Measurements from ENCODE around the gene CYFIP1.

CYFIP1 gene

DNA sequence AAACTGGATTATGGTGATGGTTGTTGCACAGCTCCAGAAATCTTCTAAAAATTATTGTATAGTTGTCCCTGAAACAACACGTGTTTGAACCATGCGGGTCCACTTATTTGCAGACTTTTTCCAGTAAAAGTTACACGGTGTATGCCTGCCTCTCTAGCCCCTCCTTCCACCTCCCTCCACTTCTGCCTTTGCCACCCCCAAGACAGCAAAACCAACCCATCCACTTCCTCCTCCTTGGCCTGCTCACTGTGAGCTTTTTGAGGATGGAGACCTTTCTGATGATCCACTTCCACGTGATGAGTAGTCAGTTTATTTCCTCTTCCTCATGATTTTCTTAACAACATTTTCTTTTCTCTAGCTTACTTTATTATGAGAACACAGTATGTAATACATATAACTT lies 5.4 kb downstream of the CYFIP1 start:
- H3K9ac ChIP-seq (ENCODE audit: low read length), result no peak overlapping the region
- H3K27ac ChIP-seq (ENCODE audit: low read length), result no peak overlapping the region
- H4K20me1 ChIP-seq (ENCODE audit: insufficient read depth, low read length), result peaks cover 7% of the 10 kb centered on the region
- peaks cover 5% of the 10 kb centered on the region for H3K79me2 ChIP-seq (ENCODE audit: low read length)
- peaks cover 30% of the 10 kb centered on the region for H3K4me1 ChIP-seq (ENCODE audit: low read length)
- no peaks in the 10 kb centered on the region for H3K36me3 ChIP-seq (replicated peaks; ENCODE audit: low read depth, low read length)
- no peak overlapping the region for H3K4me3 ChIP-seq (ENCODE audit: low read length)
- TF ChIP-seq EZH2phosphoT487 (IDR thresholded peaks at IDR 0.05; ENCODE audit: low read depth) (no peak), CTCF (IDR thresholded peaks at IDR 0.05; ENCODE audit: low read depth, low read length) (no peak)
- H2AFZ ChIP-seq (ENCODE audit: low read depth, low read length), result no peak overlapping the region
- no peaks in the 10 kb centered on the region for H3K9me3 ChIP-seq (ENCODE audit: insufficient read depth, low read length)
- H3K27me3 ChIP-seq (ENCODE audit: low read depth, low read length), result peaks cover 4% of the 10 kb centered on the region; the same call in 1 of the 2 replicates
- H3K4me2 ChIP-seq (ENCODE audit: low read length), result no peak overlapping the region

GRCh38 chr15:22973987-22974386 lies 6.2 kb downstream of the CYFIP1 start:
- no peaks in the 10 kb centered on the region for H3K9me3 ChIP-seq (ENCODE audit: insufficient read depth, low read length)
- peaks cover 6% of the 10 kb centered on the region for H4K20me1 ChIP-seq (ENCODE audit: insufficient read depth, low read length)
- H3K4me2 ChIP-seq (ENCODE audit: low read length), result peak overlapping the region; percentile 37
- H3K4me1 ChIP-seq (ENCODE audit: low read length), result peaks cover 30% of the 10 kb centered on the region
- H3K9ac ChIP-seq (ENCODE audit: low read length), result no peak overlapping the region
- peaks cover 5% of the 10 kb centered on the region for H3K79me2 ChIP-seq (ENCODE audit: low read length)
- no peak overlapping the region for H2AFZ ChIP-seq (ENCODE audit: low read depth, low read length)
- no peak for TF ChIP-seq CTCF (IDR thresholded peaks at IDR 0.05; ENCODE audit: low read depth, low read length)
- TF ChIP-seq EZH2phosphoT487 (IDR thresholded peaks at IDR 0.05; ENCODE audit: low read depth), result no peak
- H3K36me3 ChIP-seq (replicated peaks; ENCODE audit: low read depth, low read length), result no peaks in the 10 kb centered on the region
- peaks cover 4% of the 10 kb centered on the region; the same call in 1 of the 2 replicates for H3K27me3 ChIP-seq (ENCODE audit: low read depth, low read length)
- peak overlapping the region; percentile 49; the same call in 1 of the 2 replicates for H3K27ac ChIP-seq (ENCODE audit: low read length)
- H3K4me3 ChIP-seq (ENCODE audit: low read length), result no peak overlapping the region

DNA sequence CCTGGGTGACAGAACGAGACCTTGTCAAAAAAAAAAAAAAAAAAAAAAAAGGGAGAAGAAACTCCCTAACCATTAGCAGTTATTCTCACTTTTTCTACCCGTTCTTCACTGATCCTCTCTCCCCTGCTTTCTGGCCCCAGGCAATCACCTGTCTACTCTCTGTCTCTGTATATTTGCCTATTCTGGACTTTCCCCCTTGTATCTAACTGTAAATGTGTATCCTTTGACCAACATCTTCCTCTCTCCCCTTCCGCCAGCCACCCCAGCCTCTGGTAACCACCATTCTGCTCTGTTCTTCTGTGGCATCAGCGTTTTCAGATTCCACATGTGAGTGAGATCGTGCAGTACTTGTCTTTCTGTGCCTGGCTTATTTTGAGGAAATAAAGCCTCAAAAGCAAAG lies 6.9 kb downstream of the CYFIP1 start:
- peaks cover 5% of the 10 kb centered on the region; the same call in 1 of the 2 replicates for H3K79me2 ChIP-seq (ENCODE audit: low read length)
- no peaks in the 10 kb centered on the region for H4K20me1 ChIP-seq (ENCODE audit: insufficient read depth, low read length)
- no peaks in the 10 kb centered on the region for H3K9me3 ChIP-seq (ENCODE audit: insufficient read depth, low read length)
- H3K4me2 ChIP-seq (ENCODE audit: low read length), result peak overlapping the region; percentile 37
- peaks cover 24% of the 10 kb centered on the region for H3K4me1 ChIP-seq (ENCODE audit: low read length)
- H3K27ac ChIP-seq (ENCODE audit: low read length), result peak overlapping the region; percentile 49
- no peak overlapping the region for H2AFZ ChIP-seq (ENCODE audit: low read depth, low read length)
- H3K4me3 ChIP-seq (ENCODE audit: low read length), result peak overlapping the region; percentile 2; the same call in 1 of the 2 replicates
- H3K9ac ChIP-seq (ENCODE audit: low read length), result no peak overlapping the region
- no peak for TF ChIP-seq EZH2phosphoT487 (IDR thresholded peaks at IDR 0.05; ENCODE audit: low read depth)
- no peak for TF ChIP-seq CTCF (IDR thresholded peaks at IDR 0.05; ENCODE audit: low read depth, low read length)
- H3K36me3 ChIP-seq (replicated peaks; ENCODE audit: low read depth, low read length), result no peaks in the 10 kb centered on the region
- no peaks in the 10 kb centered on the region for H3K27me3 ChIP-seq (ENCODE audit: low read depth, low read length)

DNA sequence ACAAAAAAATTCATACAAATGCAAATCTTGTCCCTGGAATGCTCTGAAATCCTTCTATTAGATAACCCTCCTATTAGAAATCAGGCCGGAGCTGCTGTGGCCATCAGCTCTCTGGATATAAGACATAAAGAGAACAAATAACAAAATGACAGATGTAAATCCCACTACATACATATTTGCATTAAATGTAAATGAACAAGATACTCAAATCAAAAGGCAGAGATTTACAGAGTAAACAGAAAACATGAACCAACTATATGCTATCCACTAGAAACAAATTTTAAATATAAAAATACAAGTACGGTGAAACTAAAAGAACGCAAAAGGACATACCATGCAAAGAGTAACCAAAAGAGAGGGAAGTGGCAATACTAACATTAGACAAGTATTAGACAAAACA lies 10.7 kb downstream of the CYFIP1 start:
- H3K9me3 ChIP-seq (ENCODE audit: insufficient read depth, low read length), result no peaks in the 10 kb centered on the region
- no peak overlapping the region for H3K27ac ChIP-seq (ENCODE audit: low read length)
- no peak overlapping the region for H2AFZ ChIP-seq (ENCODE audit: low read depth, low read length)
- peaks cover 18% of the 10 kb centered on the region for H3K4me1 ChIP-seq (ENCODE audit: low read length)
- peaks cover 5% of the 10 kb centered on the region; the same call in 1 of the 2 replicates for H3K79me2 ChIP-seq (ENCODE audit: low read length)
- H3K27me3 ChIP-seq (ENCODE audit: low read depth, low read length), result no peaks in the 10 kb centered on the region
- TF ChIP-seq CTCF (IDR thresholded peaks at IDR 0.05; ENCODE audit: low read depth, low read length), result no peak
- TF ChIP-seq EZH2phosphoT487 (IDR thresholded peaks at IDR 0.05; ENCODE audit: low read depth), result no peak
- no peak overlapping the region for H3K9ac ChIP-seq (ENCODE audit: low read length)
- H4K20me1 ChIP-seq (ENCODE audit: insufficient read depth, low read length), result no peaks in the 10 kb centered on the region
- H3K36me3 ChIP-seq (replicated peaks; ENCODE audit: low read depth, low read length), result no peaks in the 10 kb centered on the region
- no peak overlapping the region for H3K4me2 ChIP-seq (ENCODE audit: low read length)
- no peak overlapping the region for H3K4me3 ChIP-seq (ENCODE audit: low read length)
